Skin epidermis (tissue), 12 donors: ENCODE data around the gene MRPS9.
A peak's percentile ranks its signal among the peaks of the same experiment; 100 is the strongest.

Experiments used
- H3K27ac ChIP-seq, 21 experiments: fragments of 200-600 bp; sonication (generic) in 11 of 21; one replicate each; pipeline ENCODE4 v1.5.0; 2020; ENCODE audit warnings: mild to moderate bottlenecking in 3 of 21, inconsistent platforms in 2 of 21, moderate library complexity in 2 of 21
- H3K4me3 ChIP-seq, 7 experiments: fragments of 200-600 bp; sonication (generic) in 2 of 7; one replicate each; pipeline ENCODE4 v1.5.0; 2020; ENCODE audit warnings: inconsistent platforms in 2 of 7, mild to moderate bottlenecking in 2 of 7, moderate library complexity in 1 of 7

The MRPS9 gene

DNA sequence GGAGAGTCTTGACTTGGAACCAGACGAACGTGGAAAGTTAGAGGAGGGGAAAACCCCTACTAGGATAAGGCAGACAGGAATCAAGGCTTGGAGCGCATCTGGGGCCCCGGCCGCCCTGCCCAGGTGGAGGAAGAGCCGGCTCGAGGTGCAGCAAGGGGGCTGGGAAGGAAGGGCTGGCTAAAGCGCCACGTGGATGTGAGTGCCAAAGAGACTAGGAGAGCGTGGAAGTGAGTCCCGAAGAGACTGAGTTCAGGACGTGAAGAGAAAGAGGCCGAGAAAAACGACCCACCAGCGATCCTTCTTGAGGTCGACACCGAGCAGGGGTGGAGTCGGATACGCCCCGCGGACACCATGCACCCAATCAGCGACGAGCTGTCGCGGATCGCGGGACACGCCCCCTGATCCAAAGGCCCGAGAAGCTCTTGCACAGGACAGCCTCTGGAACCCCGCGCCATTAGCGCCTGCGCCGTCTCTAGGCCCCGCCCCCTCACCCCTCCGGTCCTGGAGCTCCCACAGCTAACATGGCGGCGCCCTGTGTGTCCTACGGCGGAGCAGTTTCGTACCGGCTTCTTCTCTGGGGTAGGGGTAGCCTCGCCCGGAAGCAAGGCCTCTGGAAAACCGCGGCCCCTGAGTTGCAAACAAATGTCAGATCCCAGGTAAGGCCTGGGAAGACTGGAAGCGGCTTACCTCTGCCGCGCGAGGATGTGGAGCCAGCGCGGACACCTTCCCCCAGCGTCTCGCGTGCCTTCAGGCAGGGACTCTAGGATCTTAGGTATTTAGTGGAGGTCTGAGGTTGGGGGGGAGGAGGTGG lies at the start of gene MRPS9:
MRPS9 (plus strand) TSS at position 498 of the 811 bp plus-strand sequence; CDS start at position 522, 24 bp downstream.
- Histone ChIP-seq H3K4me3 (peak within 1 kb of the TSS; percentile 66 to 85 (median 74)), H3K27ac (peak within 1 kb of the TSS; percentile 14 to 90 (median 83))

DNA sequence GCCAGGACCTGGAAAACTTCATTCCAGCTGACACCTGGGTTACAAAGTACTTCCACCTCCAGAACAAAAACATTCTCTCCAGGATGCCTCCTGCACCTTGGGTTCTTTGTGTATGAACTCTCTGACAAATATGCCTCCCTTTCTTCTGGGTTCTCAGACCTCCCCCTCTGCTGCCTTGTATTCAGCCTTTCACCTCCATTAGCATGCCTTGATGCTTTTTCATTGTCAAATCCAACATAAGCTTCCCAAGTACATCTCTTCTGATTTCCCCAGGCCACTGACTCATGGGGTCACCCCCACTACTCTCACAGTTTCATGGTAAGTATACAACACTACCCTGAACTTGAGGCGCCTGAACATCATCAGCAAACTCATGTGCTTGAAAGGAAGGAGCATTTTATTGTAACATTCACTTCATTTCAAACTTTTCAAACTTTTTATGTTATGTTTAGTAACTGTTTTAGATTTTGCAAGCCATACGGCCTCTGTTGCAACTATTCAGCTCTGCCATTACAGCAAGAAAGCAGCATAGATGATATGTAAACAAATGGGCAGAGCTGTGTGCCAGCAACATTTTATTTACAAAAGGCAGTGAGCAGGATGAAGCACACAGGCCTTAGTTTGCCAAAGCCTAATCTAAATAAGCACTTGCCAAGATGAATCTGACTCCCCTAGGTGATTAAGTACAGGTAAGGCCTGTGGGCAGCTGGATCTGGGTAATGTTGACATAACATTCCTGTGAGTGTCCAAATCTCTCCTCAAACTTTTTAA lies 32.5 kb upstream of the MRPS9 start:
- Histone ChIP-seq H3K4me3 (no peak overlapping the region), H3K27ac (no peak overlapping the region)

DNA sequence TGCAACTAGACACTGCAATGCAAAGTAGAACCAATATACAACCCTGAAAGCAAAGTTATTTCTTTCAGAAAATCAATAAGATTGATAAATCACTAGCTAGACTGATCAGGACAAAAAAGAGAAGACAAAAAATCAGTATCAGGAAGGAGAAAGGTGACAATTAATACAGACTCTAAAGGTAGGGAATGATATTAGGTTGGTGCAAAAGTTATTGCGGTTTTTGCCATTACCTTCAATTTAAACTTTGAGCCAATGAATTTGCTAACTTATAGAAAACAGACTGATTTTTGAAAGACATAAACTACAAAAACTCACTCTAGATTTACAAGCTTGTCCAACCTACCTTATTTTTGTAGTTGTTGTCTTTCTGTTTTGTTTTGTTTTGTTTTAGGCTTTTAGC lies 30.5 kb upstream of the MRPS9 start:
- no peak overlapping the region for H3K27ac ChIP-seq
- no peak overlapping the region for H3K4me3 ChIP-seq

DNA sequence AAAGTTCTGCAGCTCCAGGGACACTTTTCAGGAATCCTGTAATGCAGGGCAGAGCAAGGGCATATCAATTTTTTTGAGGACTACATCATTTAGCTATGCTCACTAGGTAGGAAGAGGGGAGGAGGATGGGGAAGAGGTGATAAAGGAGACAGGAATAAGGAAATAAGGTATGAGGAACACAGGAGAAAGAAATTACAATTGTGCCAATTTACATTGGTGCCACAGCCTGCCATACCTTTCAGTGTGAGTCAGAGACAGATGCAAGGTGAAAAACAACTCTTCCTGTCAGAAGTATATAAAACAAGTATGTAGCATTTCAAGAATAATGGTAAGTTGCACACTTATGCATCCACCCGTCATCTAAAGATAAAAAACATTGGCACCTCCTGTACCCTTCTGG lies 5.4 kb upstream of the MRPS9 start:
- no peak overlapping the region for H3K4me3 ChIP-seq
- H3K27ac ChIP-seq = no peak overlapping the region

DNA sequence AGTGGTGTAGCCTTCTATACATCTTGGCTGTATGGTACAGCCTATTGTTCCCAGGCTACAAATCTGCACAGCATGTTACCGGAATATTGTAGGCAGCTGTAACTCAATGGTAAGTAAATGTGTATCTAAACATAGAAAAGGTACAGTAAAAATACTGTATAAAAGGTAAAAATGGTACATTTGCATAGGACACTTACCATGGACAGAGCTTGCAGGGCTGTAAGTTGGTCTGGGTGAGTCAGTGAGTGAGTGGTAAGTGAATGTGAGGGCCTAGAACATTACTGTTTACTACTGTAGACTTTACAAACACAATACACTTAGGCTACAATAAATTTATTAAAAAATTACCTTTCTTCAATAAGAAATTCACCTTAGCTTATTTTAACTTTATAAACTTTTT lies 3.7 kb upstream of the MRPS9 start:
- H3K4me3 ChIP-seq = no peak overlapping the region
- no peak overlapping the region for H3K27ac ChIP-seq

DNA sequence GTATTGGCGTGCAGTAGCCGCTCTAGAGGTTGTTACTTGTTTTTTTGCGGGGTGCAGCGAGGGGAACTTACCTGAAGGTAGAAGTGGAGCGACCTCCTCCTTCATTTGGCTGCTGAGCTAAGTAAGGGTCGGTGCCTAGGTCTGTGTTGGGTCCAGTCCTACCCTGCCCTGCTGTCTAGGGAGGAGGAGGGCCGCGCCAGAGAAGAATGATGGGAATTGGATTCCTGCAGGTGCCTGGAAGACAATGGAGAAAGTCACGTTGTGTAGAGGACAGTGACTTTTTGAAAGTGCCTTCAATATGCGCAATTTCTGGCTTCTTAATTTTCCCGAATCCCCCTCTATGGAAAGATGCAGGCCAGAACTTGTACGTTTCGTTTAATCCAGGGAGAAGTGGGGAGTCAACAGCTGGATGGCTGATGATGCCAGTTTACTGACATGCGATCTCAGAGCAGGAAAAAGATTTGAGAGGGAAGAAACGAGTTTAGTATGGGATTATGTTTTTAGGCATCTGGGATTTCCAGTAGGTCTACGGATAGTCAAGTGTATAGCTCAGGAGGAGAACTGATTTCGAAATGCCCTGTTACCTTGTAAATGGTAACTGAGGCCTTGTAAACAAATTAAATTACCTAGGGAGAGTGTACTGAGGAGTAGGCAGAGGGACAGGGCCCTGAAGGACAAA lies 653 bp downstream of the MRPS9 start:
- peak overlapping the region; percentile 66 to 85 (median 74) for H3K4me3 ChIP-seq
- H3K27ac ChIP-seq = peak overlapping the region; percentile 14 to 90 (median 83)

DNA sequence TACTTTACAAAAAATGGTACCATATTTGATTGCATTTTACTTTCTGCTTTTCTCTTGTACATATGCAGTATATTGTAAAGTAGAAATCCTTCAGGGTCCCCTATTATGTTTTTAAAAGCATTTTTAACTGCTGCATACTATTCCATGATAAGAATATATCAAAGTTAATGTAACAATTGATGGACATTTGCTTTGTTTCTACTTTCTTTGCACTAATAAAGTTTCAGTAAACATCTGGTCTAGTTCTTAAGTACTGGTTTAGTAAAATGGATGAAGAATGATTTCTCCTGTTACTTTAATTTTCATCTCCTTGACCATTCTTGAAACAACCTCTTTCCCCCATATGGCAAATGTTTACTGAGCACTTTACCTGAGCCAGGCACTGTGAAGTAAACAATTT lies 1.7 kb downstream of the MRPS9 start:
- Histone ChIP-seq H3K27ac (no peak overlapping the region), H3K4me3 (no peak overlapping the region)

DNA sequence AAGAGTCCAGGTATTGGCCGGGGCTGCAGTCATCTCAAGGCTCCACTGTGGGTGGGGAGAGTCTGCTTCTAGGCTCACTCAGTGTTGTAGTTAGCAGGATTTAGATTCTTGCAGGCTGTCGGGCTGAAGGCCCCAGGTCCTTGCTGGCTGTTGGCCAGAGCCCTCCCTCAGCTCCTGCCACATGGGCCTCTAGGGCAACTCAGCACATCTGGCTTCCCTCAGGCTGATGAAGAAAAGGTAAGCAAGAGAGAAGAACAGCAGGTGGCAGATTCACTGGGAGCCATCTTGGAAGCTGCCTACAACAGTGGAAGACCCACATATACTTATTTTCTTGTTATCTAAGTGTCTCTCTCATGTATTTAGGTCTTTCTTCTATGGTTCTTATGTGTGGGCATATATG lies 4.3 kb downstream of the MRPS9 start:
- no peak overlapping the region for H3K4me3 ChIP-seq
- no peak overlapping the region for H3K27ac ChIP-seq

DNA sequence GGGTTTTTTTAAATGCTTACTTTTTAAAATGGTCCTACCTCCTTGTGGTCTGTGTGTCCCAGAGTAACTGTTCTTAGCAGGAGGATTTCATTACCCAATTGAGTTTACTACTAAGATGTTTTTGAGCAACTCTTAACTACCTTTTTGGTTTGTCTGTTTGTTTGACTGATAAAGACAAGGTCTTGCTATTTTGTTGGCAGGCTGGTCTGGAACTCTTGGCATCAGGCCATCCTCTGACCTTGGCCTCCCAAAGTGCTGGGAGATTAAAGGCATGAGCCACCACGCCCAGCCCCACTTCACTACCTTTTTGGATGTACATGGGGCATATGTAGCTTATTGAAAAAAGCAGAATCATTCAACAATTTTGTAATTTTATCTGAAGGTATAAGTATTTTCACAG lies 14.9 kb downstream of the MRPS9 start:
- no peak overlapping the region for H3K27ac ChIP-seq
- H3K4me3 ChIP-seq = no peak overlapping the region

DNA sequence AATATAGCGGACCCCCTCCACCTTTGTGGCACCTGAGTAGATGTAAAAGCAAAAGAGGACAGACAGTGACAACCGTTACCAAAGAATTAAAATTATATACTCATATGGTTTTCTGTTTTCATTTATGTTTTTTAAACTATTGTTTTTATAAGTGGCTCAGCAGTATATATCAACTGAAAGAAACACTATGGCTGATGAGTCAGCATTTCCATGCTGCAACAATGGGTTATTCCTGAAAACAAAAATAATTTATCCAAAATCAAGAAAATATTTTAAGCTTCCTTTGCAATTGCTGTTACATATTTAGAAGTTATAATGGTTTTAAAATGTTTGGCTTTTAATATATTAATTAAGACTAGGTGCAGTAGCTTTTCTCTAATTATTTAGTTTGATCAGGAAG lies 17.7 kb downstream of the MRPS9 start:
- H3K27ac ChIP-seq = no peak overlapping the region
- H3K4me3 ChIP-seq = no peak overlapping the region

DNA sequence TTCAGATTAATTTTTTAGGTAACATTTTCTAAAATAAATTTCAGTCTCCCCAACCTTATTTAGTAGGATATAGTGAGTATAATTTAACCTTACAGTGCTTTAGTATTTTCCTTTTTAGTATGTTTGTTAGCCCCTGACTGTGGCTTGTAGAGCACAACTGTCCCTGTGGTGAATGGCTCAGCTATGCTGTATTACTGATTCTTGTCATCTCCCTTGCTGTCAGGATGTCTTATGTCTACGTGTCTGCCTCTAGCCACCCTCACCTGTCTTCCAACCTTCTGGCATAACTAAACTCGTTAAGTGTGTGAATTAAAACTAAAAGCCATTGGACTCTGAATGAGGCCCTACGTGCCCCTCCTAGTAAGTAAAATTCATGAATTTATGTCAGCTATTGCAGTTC lies 18.4 kb downstream of the MRPS9 start:
- Histone ChIP-seq H3K4me3 (no peak overlapping the region), H3K27ac (no peak overlapping the region)

DNA sequence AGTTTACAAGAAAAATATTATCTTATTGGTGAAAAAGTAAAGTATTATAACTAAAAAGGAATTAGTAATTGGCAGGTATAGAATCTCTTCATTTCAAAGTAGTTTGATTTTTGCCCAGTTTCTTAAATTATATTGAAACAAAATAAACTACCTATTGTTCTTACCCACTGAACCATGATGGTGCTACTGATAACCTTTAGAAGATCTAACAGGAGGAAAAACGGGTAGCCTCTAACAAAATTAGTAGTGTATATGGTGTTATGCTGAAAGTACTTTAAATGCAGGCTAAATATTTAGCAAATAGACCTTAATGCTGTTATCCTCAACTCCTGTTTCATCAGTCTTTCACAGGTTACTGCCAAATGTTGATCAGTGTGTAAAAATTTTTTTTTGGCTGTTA lies 19.1 kb downstream of the MRPS9 start:
- no peak overlapping the region for H3K27ac ChIP-seq
- no peak overlapping the region for H3K4me3 ChIP-seq

DNA sequence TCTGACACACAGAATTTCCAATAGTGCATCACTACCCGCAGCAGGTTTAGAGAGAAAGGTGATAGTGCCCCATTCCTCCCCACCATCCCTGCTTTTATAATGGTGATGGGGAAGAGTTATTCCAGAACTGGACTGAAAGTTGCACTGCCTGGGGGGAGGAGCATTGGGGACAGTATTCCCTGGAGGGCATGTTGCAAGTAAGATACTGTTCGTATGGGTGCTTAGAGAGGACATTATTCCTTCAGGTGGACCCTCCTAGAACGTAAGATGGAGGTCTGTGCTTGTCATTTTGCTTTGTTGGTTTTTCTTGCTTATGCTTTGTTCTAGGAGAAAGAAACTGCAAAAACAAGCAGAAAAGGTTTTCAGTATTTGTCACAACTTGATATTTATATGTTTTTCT lies 23.7 kb downstream of the MRPS9 start:
- Histone ChIP-seq H3K27ac (no peak overlapping the region), H3K4me3 (no peak overlapping the region)

DNA sequence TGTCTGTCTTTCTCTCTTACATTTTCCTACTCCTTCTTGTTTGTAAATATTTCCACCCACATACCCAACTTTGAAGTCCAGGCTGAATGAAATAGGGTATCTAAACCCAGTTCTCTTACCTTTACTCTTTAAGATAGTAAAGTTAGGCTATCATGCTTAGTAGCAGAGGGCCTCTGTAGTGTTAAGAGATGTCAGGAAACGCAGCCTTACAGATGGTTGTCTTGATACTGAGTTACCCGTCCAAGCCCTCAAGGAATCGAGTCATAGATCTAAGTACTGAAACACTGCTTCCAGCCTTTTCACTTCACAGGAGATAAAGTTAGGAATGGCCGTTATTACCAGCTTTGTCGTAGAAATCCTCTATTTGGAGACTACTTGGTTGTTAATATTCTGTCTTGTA lies 24.3 kb downstream of the MRPS9 start:
- no peak overlapping the region for H3K4me3 ChIP-seq

DNA sequence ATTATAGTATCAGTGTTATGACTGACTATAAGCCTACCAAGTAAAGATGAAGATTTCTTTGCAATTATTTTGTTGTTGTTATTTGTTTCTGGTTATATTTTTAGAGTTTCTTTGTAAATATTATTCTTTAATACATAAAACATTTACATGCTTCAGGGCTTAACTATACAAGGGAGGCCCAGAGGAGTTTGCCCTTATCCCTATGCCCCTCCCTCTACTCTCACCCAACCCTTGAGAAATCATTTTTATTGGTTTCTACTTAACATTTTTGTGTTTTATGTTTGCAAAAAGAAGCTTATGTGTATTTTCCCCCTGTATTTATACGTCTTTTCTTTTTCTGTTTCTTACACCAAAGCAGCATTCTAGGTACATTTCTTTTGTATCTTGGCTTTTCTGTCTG lies 30.5 kb downstream of the MRPS9 start:
- Histone ChIP-seq H3K27ac (no peak overlapping the region), H3K4me3 (no peak overlapping the region)

More for the DNA sequence above, 24.3 kb downstream of the MRPS9 start:
- H3K27ac ChIP-seq = no peak overlapping the region

DNA sequence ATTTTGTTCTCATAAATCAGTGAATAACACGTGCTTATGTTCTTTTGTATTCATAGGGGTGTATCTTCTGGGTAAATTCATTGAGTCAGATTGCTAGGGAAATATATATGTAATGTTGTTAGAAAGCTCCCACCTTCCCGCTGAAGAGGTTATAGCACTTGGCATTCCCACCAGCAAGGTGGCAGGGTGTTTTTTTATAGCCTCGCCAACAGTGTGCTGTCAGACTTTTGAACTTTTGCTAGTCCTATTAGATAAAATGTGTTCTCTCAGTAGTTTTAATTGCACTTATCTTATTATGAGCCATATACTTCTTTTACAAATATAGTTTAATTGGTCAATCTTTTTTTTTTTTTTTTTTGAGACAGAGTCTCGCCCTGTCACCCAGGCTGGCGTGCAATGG lies 31.0 kb downstream of the MRPS9 start:
- H3K27ac ChIP-seq = no peak overlapping the region
- H3K4me3 ChIP-seq = no peak overlapping the region

DNA sequence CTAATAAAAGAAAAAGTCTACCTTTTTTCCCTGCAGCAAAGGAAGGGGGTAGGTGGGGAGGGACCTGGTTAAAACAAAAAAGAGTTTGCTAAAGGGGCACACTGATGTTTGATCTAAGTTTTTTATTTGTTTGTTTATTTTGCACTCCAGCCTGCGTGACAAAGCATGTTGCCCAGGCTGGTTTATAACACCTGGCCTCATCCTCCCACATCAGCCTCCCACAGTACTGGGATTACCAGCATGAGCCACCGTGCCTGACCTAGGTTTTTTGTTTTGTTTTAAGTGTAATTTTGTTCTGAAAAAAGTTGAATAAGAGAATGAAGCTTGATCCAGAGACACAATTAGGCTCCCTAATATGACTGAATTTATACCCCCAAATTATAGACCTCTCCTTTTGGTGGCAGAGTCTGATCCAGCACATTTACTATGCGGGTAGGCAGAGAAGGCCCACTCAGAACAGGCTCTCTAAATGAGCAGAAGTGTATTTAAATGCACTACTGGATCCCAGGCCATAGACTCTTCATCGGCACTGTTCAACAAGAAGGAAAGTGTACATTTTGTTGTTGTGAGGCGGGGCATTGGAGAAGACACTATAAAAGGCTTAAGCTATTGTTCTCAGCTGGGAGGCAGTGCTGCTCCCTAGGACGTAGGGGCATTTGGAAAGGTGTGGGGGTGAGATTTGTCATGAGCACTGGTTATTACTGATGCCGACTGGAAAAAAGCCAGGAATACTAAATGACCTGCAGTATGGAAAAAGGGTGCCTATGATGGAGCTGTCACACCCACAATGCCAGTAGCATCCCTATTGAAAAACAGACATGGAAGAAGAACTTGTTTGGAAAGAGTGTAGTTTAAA lies 32.4 kb downstream of the MRPS9 start:
- H3K4me3 ChIP-seq = no peak overlapping the region
- no peak overlapping the region for H3K27ac ChIP-seq

DNA sequence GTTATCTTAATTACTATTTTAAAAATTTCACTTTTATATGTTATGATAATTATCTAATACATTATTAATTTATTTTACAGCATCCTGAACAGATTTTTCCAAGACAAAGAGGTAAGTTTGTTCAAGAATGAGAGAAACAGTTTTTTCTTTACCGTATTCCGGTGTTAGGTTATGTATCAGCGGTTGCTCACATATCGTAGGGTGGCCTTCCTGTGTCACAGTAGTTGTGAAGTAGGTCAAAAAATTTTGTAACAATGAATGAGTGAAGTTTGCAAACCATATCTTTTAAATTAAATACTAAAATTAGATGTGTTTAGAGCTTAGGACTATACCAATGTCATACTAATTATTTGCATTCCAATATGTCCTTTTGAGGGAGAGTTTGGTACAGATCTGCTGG lies 33.5 kb downstream of the MRPS9 start:
- H3K4me3 ChIP-seq = no peak overlapping the region
- H3K27ac ChIP-seq = no peak overlapping the region

DNA sequence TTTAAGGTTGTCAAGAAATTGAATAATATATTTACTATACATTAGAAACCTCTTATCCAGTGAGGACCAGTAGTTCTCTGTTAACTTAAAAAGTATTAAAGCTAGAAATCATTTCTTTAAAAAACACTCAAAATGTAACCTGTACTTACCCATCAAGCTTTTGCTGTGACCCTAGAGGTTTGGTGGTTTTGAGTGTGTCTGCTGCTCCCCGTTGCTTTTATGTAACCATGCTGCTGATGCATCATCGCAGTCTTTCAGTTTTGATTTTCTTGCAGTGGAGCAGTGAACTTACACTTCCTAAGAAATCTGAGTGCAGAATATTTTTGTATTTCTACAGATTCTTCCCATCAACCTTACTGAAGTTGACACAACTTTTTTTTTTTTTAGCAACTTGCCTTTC lies 34.2 kb downstream of the MRPS9 start:
- Histone ChIP-seq H3K27ac (no peak overlapping the region), H3K4me3 (no peak overlapping the region)

DNA sequence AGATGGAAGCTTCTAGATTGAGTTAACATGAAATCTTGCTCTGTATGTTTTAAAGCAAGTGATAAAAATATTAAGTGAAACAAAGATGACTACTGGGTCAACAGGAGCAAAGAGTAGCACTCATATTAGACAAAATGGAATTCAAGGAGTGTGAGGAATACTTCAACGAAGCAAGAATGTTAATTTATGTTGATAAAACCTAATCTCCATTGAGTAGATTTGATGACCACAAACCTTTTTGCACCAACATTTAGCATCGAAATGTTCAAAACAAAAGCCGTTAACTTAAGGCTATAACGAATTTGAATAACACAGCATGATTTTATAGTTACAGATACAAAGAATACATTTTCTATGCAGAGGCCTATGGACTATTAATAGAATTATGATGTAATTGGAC lies 35.7 kb downstream of the MRPS9 start:
- no peak overlapping the region for H3K27ac ChIP-seq
- no peak overlapping the region for H3K4me3 ChIP-seq
